ENCODE results near the gene P2RY8.

DNA sequence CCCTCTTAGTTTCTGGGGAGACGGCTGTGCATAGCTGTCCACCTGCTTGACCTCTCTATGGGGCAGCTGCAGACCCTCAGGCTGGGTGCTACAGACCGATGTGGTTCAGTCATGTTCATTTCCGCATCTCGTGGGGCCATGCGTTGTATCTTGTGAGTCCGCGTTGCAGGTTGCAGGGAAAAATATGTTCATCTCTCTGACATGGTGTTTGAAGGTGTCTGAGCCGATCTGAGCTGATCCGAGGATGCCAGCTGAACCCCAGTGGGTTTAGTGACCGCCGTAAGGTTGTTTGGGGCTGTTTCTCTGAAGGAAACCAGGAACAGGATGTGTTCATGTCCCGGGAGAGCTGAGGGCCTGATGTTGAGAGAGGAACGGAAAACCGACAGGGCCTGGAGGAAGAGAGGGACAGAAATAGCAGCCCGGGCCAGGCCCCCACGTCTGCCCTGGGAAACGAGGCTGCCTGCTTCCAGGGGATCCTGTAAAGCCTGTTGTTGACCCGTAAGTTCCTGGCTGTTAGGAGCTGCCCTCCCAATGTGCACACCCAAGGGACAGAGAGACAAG, 9.8 kb upstream of the P2RY8 start:
- TF ChIP-seq, protein P1, sequence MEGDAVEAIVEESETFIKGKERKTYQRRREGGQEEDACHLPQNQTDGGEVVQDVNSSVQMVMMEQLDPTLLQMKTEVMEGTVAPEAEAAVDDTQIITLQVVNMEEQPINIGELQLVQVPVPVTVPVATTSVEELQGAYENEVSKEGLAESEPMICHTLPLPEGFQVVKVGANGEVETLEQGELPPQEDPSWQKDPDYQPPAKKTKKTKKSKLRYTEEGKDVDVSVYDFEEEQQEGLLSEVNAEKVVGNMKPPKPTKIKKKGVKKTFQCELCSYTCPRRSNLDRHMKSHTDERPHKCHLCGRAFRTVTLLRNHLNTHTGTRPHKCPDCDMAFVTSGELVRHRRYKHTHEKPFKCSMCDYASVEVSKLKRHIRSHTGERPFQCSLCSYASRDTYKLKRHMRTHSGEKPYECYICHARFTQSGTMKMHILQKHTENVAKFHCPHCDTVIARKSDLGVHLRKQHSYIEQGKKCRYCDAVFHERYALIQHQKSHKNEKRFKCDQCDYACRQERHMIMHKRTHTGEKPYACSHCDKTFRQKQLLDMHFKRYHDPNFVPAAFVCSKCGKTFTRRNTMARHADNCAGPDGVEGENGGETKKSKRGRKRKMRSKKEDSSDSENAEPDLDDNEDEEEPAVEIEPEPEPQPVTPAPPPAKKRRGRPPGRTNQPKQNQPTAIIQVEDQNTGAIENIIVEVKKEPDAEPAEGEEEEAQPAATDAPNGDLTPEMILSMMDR (IDR thresholded peaks at IDR 0.05) = no peak
- TF ChIP-seq EZH2 (IDR thresholded peaks at IDR 0.05; ENCODE audit: borderline replicate concordance, insufficient read depth, low read depth, low read length, poor library complexity, severe bottlenecking) = no peak

Measured in B cell (primary cell).